ENCODE data around the gene ZNF280B. TPM values are rescaled to one million over a fixed set of nuclear protein-coding genes. Genes with fewer than 3 reads are reported as not detected.

Gene ZNF280B
- total and polyA plus RNA-seq, 9 of the 15 experiments (the other 6 are each of a cell fraction or from before 2014, with no cell fraction given) = 7.7 to 29.9 (median 20.0) TPM

DNA sequence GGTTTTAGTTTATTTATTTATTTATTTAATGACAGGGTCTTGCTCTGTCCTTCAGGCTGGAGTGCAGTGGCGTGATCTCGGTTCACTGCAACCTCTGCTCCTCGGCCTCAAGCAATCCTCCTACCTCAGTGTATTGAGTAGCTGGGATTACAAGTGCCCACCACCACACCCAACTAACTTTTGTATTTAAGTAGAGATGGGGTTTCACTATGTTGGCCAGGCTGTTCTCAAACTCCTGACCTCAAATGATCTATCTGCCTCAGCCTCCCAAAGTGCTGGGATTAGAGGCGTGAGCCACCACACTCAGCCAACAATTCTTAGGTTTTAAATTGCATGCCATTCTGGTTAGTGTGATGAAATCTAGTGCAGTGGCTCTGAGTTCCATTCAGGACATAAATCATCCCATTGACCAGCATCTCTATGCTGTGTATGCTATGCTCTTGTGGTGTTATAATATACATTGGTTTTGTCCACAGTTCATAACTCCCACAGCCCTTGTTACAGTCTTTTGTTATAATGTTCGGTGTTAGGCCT, 28.5 kb downstream of the ZNF280B start (continued):
- no peak for TF ChIP-seq KDM4B (IDR thresholded peaks at IDR 0.05; ENCODE audit: borderline replicate concordance in 2 of 2, low read depth in 1 of 2)
- TF ChIP-seq FOXA3 (CRISPR knock-in tag; conservative IDR thresholded peaks at IDR 0.05 in 1 of 2, IDR thresholded peaks at IDR 0.05 in 1 of 2) = no peak
- no peak for TF ChIP-seq U2AF1 (optimal IDR thresholded peaks at IDR 0.05; ENCODE audit: low read depth, low read length)
- TF ChIP-seq ZNF589 (CRISPR knock-in tag; IDR thresholded peaks at IDR 0.05; ENCODE audit: low read depth) = no peak
- no peak for TF ChIP-seq SRF (CRISPR knock-in tag; IDR thresholded peaks at IDR 0.05)
- no peak for TF ChIP-seq SIRT6 (IDR thresholded peaks at IDR 0.05; ENCODE audit: low read depth, low read length)
- peak; percentile 50; the same call in 1 of the 2 replicates for TF ChIP-seq ZNF263 (CRISPR knock-in tag; IDR thresholded peaks at IDR 0.05; ENCODE audit: borderline replicate concordance)
- peak; percentile 39; the same call in 1 of the 2 replicates for TF ChIP-seq PRMT5 (CRISPR knock-in tag; IDR thresholded peaks at IDR 0.05)
- TF ChIP-seq TAF7 (tag; IDR thresholded peaks at IDR 0.05) = peak; percentile 52; the same call in 1 of the 2 replicates
- no peak for TF ChIP-seq SNIP1 (IDR thresholded peaks at IDR 0.05; ENCODE audit: low read depth)
- TF ChIP-seq, protein P1, sequence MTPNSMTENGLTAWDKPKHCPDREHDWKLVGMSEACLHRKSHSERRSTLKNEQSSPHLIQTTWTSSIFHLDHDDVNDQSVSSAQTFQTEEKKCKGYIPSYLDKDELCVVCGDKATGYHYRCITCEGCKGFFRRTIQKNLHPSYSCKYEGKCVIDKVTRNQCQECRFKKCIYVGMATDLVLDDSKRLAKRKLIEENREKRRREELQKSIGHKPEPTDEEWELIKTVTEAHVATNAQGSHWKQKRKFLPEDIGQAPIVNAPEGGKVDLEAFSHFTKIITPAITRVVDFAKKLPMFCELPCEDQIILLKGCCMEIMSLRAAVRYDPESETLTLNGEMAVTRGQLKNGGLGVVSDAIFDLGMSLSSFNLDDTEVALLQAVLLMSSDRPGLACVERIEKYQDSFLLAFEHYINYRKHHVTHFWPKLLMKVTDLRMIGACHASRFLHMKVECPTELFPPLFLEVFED (CRISPR knock-in tag; conservative IDR thresholded peaks at IDR 0.05) = peak; percentile 81; the same call in 1 of the 2 replicates
- TF ChIP-seq ZNF175 (CRISPR knock-in tag; IDR thresholded peaks at IDR 0.05; ENCODE audit: low read depth) = no peak
- TF ChIP-seq SRSF3 (IDR thresholded peaks at IDR 0.05; ENCODE audit: insufficient read depth, low read length) = no peak
- TF ChIP-seq BHLHE40 (IDR thresholded peaks at IDR 0.05; ENCODE audit: low read length) = no peak
- TF ChIP-seq ZNF140 (CRISPR knock-in tag; IDR thresholded peaks at IDR 0.05) = 0 out of 2 replicates have a peak, but pooled peaks have one; percentile 44
- TF ChIP-seq ZNF431 (CRISPR knock-in tag; IDR thresholded peaks at IDR 0.05) = peak; percentile 25; the same call in 1 of the 2 replicates
- TF ChIP-seq ZNF696 (CRISPR knock-in tag; conservative IDR thresholded peaks at IDR 0.05) = 0 out of 2 replicates have a peak, but pooled peaks have one; percentile 38
- TF ChIP-seq, protein P2, sequence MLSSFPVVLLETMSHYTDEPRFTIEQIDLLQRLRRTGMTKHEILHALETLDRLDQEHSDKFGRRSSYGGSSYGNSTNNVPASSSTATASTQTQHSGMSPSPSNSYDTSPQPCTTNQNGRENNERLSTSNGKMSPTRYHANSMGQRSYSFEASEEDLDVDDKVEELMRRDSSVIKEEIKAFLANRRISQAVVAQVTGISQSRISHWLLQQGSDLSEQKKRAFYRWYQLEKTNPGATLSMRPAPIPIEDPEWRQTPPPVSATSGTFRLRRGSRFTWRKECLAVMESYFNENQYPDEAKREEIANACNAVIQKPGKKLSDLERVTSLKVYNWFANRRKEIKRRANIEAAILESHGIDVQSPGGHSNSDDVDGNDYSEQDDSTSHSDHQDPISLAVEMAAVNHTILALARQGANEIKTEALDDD (IDR thresholded peaks at IDR 0.05) = no peak
- TF ChIP-seq, protein P3, sequence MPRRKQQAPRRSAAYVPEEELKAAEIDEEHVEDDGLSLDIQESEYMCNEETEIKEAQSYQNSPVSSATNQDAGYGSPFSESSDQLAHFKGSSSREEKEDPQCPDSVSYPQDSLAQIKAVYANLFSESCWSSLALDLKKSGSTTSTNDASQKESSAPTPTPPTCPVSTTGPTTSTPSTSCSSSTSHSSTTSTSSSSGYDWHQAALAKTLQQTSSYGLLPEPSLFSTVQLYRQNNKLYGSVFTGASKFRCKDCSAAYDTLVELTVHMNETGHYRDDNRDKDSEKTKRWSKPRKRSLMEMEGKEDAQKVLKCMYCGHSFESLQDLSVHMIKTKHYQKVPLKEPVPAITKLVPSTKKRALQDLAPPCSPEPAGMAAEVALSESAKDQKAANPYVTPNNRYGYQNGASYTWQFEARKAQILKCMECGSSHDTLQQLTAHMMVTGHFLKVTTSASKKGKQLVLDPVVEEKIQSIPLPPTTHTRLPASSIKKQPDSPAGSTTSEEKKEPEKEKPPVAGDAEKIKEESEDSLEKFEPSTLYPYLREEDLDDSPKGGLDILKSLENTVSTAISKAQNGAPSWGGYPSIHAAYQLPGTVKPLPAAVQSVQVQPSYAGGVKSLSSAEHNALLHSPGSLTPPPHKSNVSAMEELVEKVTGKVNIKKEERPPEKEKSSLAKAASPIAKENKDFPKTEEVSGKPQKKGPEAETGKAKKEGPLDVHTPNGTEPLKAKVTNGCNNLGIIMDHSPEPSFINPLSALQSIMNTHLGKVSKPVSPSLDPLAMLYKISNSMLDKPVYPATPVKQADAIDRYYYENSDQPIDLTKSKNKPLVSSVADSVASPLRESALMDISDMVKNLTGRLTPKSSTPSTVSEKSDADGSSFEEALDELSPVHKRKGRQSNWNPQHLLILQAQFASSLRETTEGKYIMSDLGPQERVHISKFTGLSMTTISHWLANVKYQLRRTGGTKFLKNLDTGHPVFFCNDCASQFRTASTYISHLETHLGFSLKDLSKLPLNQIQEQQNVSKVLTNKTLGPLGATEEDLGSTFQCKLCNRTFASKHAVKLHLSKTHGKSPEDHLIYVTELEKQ (CRISPR knock-in tag; IDR thresholded peaks at IDR 0.05) = 0 out of 2 replicates have a peak, but pooled peaks have one; percentile 42
- no peak for TF ChIP-seq HINFP (tag; conservative IDR thresholded peaks at IDR 0.05; ENCODE audit: low read depth)

All from K562 (cell line).